IMR-90 (cell line): ENCODE measurements around the gene SORCS1. TPM values are rescaled to one million over a fixed set of nuclear protein-coding genes. Genes with fewer than 3 reads are reported as not detected.

Experiments used
- ATAC-seq: fragments of 200-7000 bp; cut with Tn5 transposase; 2 replicates; pipeline ENCODE4 v1.9.1; 2020; ENCODE audit warnings: low read depth, mild to moderate bottlenecking, moderate library complexity
- BruUV-seq: library from RNA; stranded (reverse); fragments of 400-500 nt; replicated peaks from 2 replicates; lab custom pipeline; 2021; lab: Mats Ljungman, UMichigan
- CTCF ChIA-PET: fragments of 300-600 bp; formaldehyde crosslinking; extraction: SDS; loops from one replicate; lab custom pipeline; 2021; ENCODE audit warnings: antibody characterized with exemption; lab: Yijun Ruan, JAX
- POLR2A ChIA-PET: fragments of 300-600 bp; sonication (Branson Sonifier 250); formaldehyde crosslinking; loops from one replicate; lab custom pipeline; 2022; ENCODE audit warnings: antibody characterized with exemption; ENCODE audit not compliant: unreplicated experiment; lab: Charles Lee
- DNase-seq: peaks from one replicate; pipeline ENCODE4 v3.0.0; 2013
- H2AFZ ChIP-seq: replicated peaks from 2 replicates; pipeline ENCODE3; 2013; ENCODE audit warnings: low read length, mild to moderate bottlenecking; ENCODE audit not compliant: poor library complexity
- H2AK5ac ChIP-seq: 2 replicates; pipeline ENCODE4 v1.6.1; 2013; ENCODE audit warnings: low read depth, low read length, inconsistent platforms
- H2AK9ac ChIP-seq: replicated peaks from 2 replicates; pipeline ENCODE3; 2013; ENCODE audit warnings: mild to moderate bottlenecking, low read depth, low read length, moderate library complexity; ENCODE audit not compliant: poor library complexity
- H2BK120ac ChIP-seq: 2 replicates; pipeline ENCODE4 v1.6.1; 2013; ENCODE audit warnings: low read depth, low read length, inconsistent platforms
- H2BK15ac ChIP-seq: 3 replicates; pipeline ENCODE4 v1.6.1; 2013; ENCODE audit warnings: low read depth, low read length, inconsistent platforms
- H2BK20ac ChIP-seq: 2 replicates; pipeline ENCODE4 v1.6.1; 2013; ENCODE audit warnings: low read depth, mild to moderate bottlenecking, inconsistent platforms, low read length, moderate library complexity
- H2BK5ac ChIP-seq: 2 replicates; pipeline ENCODE4 v1.6.1; 2013; ENCODE audit warnings: mild to moderate bottlenecking, low read depth, low read length, inconsistent platforms; ENCODE audit not compliant: poor library complexity, severe bottlenecking
- H3K14ac ChIP-seq: replicated peaks from 2 replicates; pipeline ENCODE4 v1.6.1; 2013; ENCODE audit warnings: low read depth, low read length, inconsistent platforms
- H3K18ac ChIP-seq: 2 replicates; pipeline ENCODE4 v1.6.1; 2013; ENCODE audit warnings: low read depth, low read length, control low read depth
- H3K23ac ChIP-seq: 2 replicates; pipeline ENCODE4 v1.6.1; 2013; ENCODE audit warnings: low read depth, low read length, inconsistent platforms
- H3K27ac ChIP-seq: 2 replicates; pipeline ENCODE4 v1.5.1; 2013; ENCODE audit warnings: mild to moderate bottlenecking, control low read depth, low read length; ENCODE audit not compliant: insufficient read depth
- H3K27me3 ChIP-seq: 2 replicates; pipeline ENCODE4 v1.6.1; 2013; ENCODE audit warnings: low read length; ENCODE audit not compliant: control insufficient read depth, insufficient read depth
- H3K36me3 ChIP-seq: 2 replicates; pipeline ENCODE4 v1.6.1; 2013; ENCODE audit warnings: low read length, mixed read lengths; ENCODE audit not compliant: control insufficient read depth, insufficient read depth
- H3K4ac ChIP-seq: 2 replicates; pipeline ENCODE4 v1.6.1; 2013; ENCODE audit warnings: low read depth, low read length, inconsistent platforms
- H3K4me1 ChIP-seq: 2 replicates; pipeline ENCODE4 v1.6.1; 2013; ENCODE audit warnings: low read length, mixed read lengths; ENCODE audit not compliant: control insufficient read depth, insufficient read depth
- H3K4me2 ChIP-seq: 2 replicates; pipeline ENCODE4 v1.6.1; 2013; ENCODE audit warnings: low read depth, mild to moderate bottlenecking, control low read depth, low read length, moderate library complexity
- H3K4me3 ChIP-seq: 2 replicates; pipeline ENCODE4 v1.5.1; 2013; ENCODE audit warnings: low read depth, mild to moderate bottlenecking, control low read depth, low read length, moderate library complexity; ENCODE audit not compliant: insufficient read depth
- H3K56ac ChIP-seq: 2 replicates; pipeline ENCODE4 v1.6.1; 2013; ENCODE audit warnings: low read length, inconsistent platforms; ENCODE audit not compliant: insufficient read depth; ENCODE audit errors: extremely low read depth
- H3K79me1 ChIP-seq, 2 experiments: 2 replicates each; pipeline ENCODE4 v1.6.1; 2013; ENCODE audit warnings: low read length in 2 of 2, inconsistent platforms in 1 of 2, low read depth in 1 of 2
- H3K9ac ChIP-seq: 2 replicates; pipeline ENCODE4 v1.6.1; 2013; ENCODE audit warnings: low read depth, low read length, control low read depth
- H3K9me1 ChIP-seq: 2 replicates; pipeline ENCODE4 v1.6.1; 2013; ENCODE audit warnings: low read length, inconsistent platforms; ENCODE audit not compliant: insufficient read depth
- H3K9me3 ChIP-seq: 2 replicates; pipeline ENCODE4 v1.6.1; 2013; ENCODE audit warnings: low read length; ENCODE audit not compliant: control insufficient read depth, insufficient read depth
- H4K20me1 ChIP-seq: 2 replicates; pipeline ENCODE4 v1.6.1; 2013; ENCODE audit warnings: low read length, inconsistent platforms; ENCODE audit not compliant: insufficient read depth
- H4K5ac ChIP-seq: 2 replicates; pipeline ENCODE4 v1.6.1; 2013; ENCODE audit warnings: mild to moderate bottlenecking, low read depth, low read length, control low read depth
- H4K8ac ChIP-seq, 2 experiments: 2 replicates each; pipeline ENCODE4 v1.6.1; 2013; ENCODE audit warnings: low read depth in 2 of 2, low read length in 2 of 2, control low read depth in 1 of 2, inconsistent platforms in 1 of 2
- H4K91ac ChIP-seq: 2 replicates; pipeline ENCODE4 v1.6.1; 2013; ENCODE audit warnings: low read depth, low read length, inconsistent platforms; ENCODE audit not compliant: insufficient read depth
- CEBPB ChIP-seq: IDR thresholded peaks from 2 replicates; pipeline ENCODE4 v1.6.1; 2012; ENCODE audit warnings: low read depth, low read length, improper control_type of control experiment
- NFE2L2 ChIP-seq: fragments of 150-350 bp; IDR thresholded peaks from 2 replicates; pipeline ENCODE4 v1.6.1; 2016; ENCODE audit warnings: low read depth, mild to moderate bottlenecking, low read length
- RCOR1 ChIP-seq: IDR thresholded peaks from 2 replicates; pipeline ENCODE4 v1.6.1; 2012; ENCODE audit warnings: mild to moderate bottlenecking, low read length, improper control_type of control experiment; ENCODE audit not compliant: insufficient replicate concordance
- WGBS, 2 experiments: methylation state at CpG; one replicate each; pipeline versions ENCODE4 v1.1.5 to v1.1.7; 2013; ENCODE audit warnings: missing lambda C conversion rate in 2 of 2; ENCODE audit not compliant: insufficient read length in 1 of 2; ENCODE audit errors: extremely low coverage in 2 of 2; 5-methylcytosine and 5-hydroxymethylcytosine counted together
- dilution Hi-C: fragments of 300-500 bp; cut with HindIII; formaldehyde crosslinking; loops from one replicate; pipeline ENCODE4 v1.14.3; 2018; ENCODE audit warnings: low sequenced_read_pairs; ENCODE audit not compliant: unreplicated experiment
- in situ Hi-C: fragments of 300-500 bp; cut with MboI; formaldehyde crosslinking; loops from 3 replicates; pipeline ENCODE4 v1.14.3; 2019; ENCODE audit warnings: low sequenced_read_pairs, inconsistent platforms, mixed read lengths
- intact Hi-C: fragments of 100-400 bp; cut with micrococcal nuclease; formaldehyde crosslinking; loops from 2 replicates; pipeline ENCODE4 v1.10.0; 2022
- polyA plus RNA-seq, 3 experiments: library from polyadenylated mRNA; depleted of rRNA; stranded (reverse); fragments of >200 nt; gene quantifications; 2 replicates each; pipeline ENCODE4 v1.2.3, GENCODE V29; 2012; ENCODE audit warnings: low replicate concordance in 1 of 3
- total RNA-seq: library from RNA; depleted of rRNA; stranded (reverse); fragments of >200 nt; gene quantifications from 2 replicates; pipeline ENCODE4 v1.2.3, GENCODE V29; 2012
- TF ChIP-seq, protein P1 (sequence below): fragments of 150-350 bp; IDR thresholded peaks from 2 replicates; pipeline ENCODE4 v1.6.1; 2017; ENCODE audit warnings: mild to moderate bottlenecking, antibody characterized with exemption, low read length, low read depth

SORCS1 gene
- total and polyA plus RNA-seq, 2 of the 4 experiments (the other 2 are of a cell fraction), result under 0.01 TPM; not detected in 1

DNA sequence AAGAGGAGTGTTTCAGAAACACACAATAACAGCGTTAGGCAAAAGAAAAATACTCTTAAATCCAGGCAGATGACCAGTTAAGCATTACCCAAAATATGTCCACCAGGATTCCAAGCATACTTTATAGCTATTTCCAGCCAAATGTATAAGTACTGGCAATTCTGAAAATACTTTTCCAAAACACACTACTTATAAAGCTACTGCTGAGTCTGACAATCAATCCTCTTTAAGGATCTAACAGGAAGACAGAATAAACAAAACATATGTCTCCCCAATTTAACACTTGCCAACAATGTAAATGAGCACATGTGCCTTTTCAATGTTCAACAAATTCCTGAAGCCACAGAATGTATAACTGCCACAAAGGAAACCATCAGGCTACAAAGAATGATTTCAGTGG, 370.9 kb downstream of the SORCS1 start:
- no peaks in the 10 kb centered on the region for H3K79me1 ChIP-seq
- H3K9me3 ChIP-seq, result peaks cover 3% of the 10 kb centered on the region
- no peak overlapping the region for H2AK5ac ChIP-seq
- WGBS, 2 experiments, result no CpG with 5 or more reads among the region's 1 CpG
- no peaks in the 10 kb centered on the region for H3K9me1 ChIP-seq
- no peak overlapping the region for H3K14ac ChIP-seq
- dilution Hi-C loops, result no loop called here
- CTCF ChIA-PET, result no interaction called here
- no peaks in the 10 kb centered on the region for H4K20me1 ChIP-seq
- no peak overlapping the region for H2BK120ac ChIP-seq
- H2AK9ac ChIP-seq, result no peak overlapping the region
- H2BK20ac ChIP-seq, result no peak overlapping the region
- intact Hi-C loops, result no loop called here
- H3K27me3 ChIP-seq, result no peaks in the 10 kb centered on the region
- in situ Hi-C loops, result no loop called here
- H3K56ac ChIP-seq, result no peak overlapping the region
- no peak overlapping the region for H3K23ac ChIP-seq
- H3K4me2 ChIP-seq, result no peak overlapping the region
- TF ChIP-seq RCOR1, result no peak
- TF ChIP-seq, protein P1, sequence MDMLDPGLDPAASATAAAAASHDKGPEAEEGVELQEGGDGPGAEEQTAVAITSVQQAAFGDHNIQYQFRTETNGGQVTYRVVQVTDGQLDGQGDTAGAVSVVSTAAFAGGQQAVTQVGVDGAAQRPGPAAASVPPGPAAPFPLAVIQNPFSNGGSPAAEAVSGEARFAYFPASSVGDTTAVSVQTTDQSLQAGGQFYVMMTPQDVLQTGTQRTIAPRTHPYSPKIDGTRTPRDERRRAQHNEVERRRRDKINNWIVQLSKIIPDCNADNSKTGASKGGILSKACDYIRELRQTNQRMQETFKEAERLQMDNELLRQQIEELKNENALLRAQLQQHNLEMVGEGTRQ, result no peak
- no peak for TF ChIP-seq NFE2L2
- TF ChIP-seq CEBPB, result no peak
- H3K4me1 ChIP-seq, result no peaks in the 10 kb centered on the region
- H3K9ac ChIP-seq, result no peak overlapping the region
- BruUV-seq, result no TSS peak
- H2AFZ ChIP-seq, result no peak overlapping the region
- no peaks in the 10 kb centered on the region for H3K36me3 ChIP-seq
- ATAC-seq (no peak), DNase-seq (no peak)
- no peak overlapping the region for H4K5ac ChIP-seq
- no peak overlapping the region for H3K27ac ChIP-seq
- no peak overlapping the region for H2BK15ac ChIP-seq
- no peak overlapping the region for H4K91ac ChIP-seq
- POLR2A ChIA-PET, result no interaction called here
- H4K8ac ChIP-seq, result no peak overlapping the region
- no peak overlapping the region for H3K18ac ChIP-seq
- H3K4ac ChIP-seq, result no peak overlapping the region
- H2BK5ac ChIP-seq, result no peak overlapping the region
- no peak overlapping the region for H3K4me3 ChIP-seq
